ENCODE results near the gene PLEKHA4.

- TF ChIP-seq CTCF (conservative IDR thresholded peaks at IDR 0.05; ENCODE audit: low read length) (no peak), EZH2phosphoT487 (IDR thresholded peaks at IDR 0.05; ENCODE audit: borderline replicate concordance, low read depth, low read length) (no peak)
Observed at GRCh38 chr19:48812094-48812929, 56.1 kb downstream of the PLEKHA4 start.

All from OCI-LY7 (cell line).